SK-N-SH (cell line): ENCODE data around the gene COL26A1. TPM values are rescaled to one million over a fixed set of nuclear protein-coding genes. Genes with fewer than 3 reads are reported as not detected.

ENCODE experiments used
- CTCF ChIA-PET: fragments of 300-600, 350-600 bp; formaldehyde crosslinking; extraction: SDS; loops from one replicate; lab custom pipeline; 2021; lab: Yijun Ruan, JAX
- POLR2A ChIA-PET: fragments of 350-600 bp; sonication (Branson Sonifier 250); formaldehyde crosslinking; extraction: SDS; loops from one replicate; lab custom pipeline; 2020; ENCODE audit warnings: antibody characterized with exemption, inconsistent platforms; lab: Yijun Ruan, JAX
- DNase-seq: peaks from one replicate; pipeline ENCODE4 v3.0.0; 2012
- H2AFZ ChIP-seq: fragments of 200-600 bp; sonication (generic); 2 replicates; pipeline ENCODE4 v1.8.1; 2016; ENCODE audit warnings: antibody characterized with exemption, mild to moderate bottlenecking, low read depth
- H3F3A ChIP-seq: fragments of 200-600 bp; sonication (generic); replicated peaks from 2 replicates; pipeline ENCODE3; 2016; ENCODE audit warnings: antibody characterized with exemption, mild to moderate bottlenecking; ENCODE audit not compliant: insufficient read depth
- H3K27ac ChIP-seq, 2 experiments: fragments of 200-500 bp in 1 of 2; fragments of 200-600 bp in 1 of 2; sonication (Bioruptor generic) in 1 of 2; sonication (generic), shearing (Covaris generic) in 1 of 2; 2 replicates each; pipeline versions ENCODE4 v1.5.1 to v1.6.1; 2014 to 2016; ENCODE audit warnings: low read depth in 2 of 2, inconsistent platforms in 1 of 2, low read length in 1 of 2, mild to moderate bottlenecking in 1 of 2, mixed read lengths in 1 of 2
- H3K27me3 ChIP-seq: fragments of 200-600 bp; sonication (generic), shearing (Covaris generic); 2 replicates; pipeline ENCODE4 v1.6.1; 2016; ENCODE audit warnings: mixed run types; ENCODE audit not compliant: insufficient read depth
- H3K36me3 ChIP-seq, 2 experiments: fragments of 200-500 bp in 1 of 2; fragments of 200-600 bp in 1 of 2; sonication (Bioruptor generic) in 1 of 2; sonication (generic) in 1 of 2; replicated peaks in 1 of 2; 2 replicates each; pipeline versions ENCODE3 to v1.5.1; 2014 to 2016; ENCODE audit warnings: low read length in 1 of 2, mild to moderate bottlenecking in 1 of 2; ENCODE audit not compliant: insufficient read depth in 2 of 2, control insufficient read depth in 1 of 2
- H3K4me1 ChIP-seq, 2 experiments: fragments of 200-500 bp in 1 of 2; fragments of 200-600 bp in 1 of 2; sonication (Bioruptor generic) in 1 of 2; sonication (generic), shearing (Covaris generic) in 1 of 2; 2 replicates each; pipeline versions ENCODE4 v1.5.1 to v1.6.1; 2014 to 2016; ENCODE audit warnings: low read depth in 1 of 2, low read length in 1 of 2, mixed run types in 1 of 2; ENCODE audit not compliant: insufficient read depth in 2 of 2, control insufficient read depth in 1 of 2
- H3K4me2 ChIP-seq: fragments of 200-600 bp; sonication (generic), shearing (Covaris generic); 2 replicates; pipeline ENCODE4 v1.6.1; 2017; ENCODE audit warnings: mixed run types
- H3K4me3 ChIP-seq, 2 experiments: fragments of 200-500 bp in 1 of 2; fragments of 200-600 bp in 1 of 2; sonication (Bioruptor generic) in 1 of 2; sonication (generic), shearing (Covaris generic) in 1 of 2; 2 replicates each; pipeline versions ENCODE4 v1.5.1 to v1.8.1; 2014 to 2016; ENCODE audit warnings: low read depth in 2 of 2, inconsistent platforms in 1 of 2, low read length in 1 of 2, mild to moderate bottlenecking in 1 of 2, mixed read lengths in 1 of 2, moderate library complexity in 1 of 2
- H3K79me2 ChIP-seq: fragments of 200-600 bp; sonication (generic); 2 replicates; pipeline ENCODE4 v1.8.1; 2017; ENCODE audit warnings: mild to moderate bottlenecking; ENCODE audit not compliant: insufficient read depth
- H3K9ac ChIP-seq: fragments of 200-600 bp; sonication (generic); 2 replicates; pipeline ENCODE4 v1.6.1; 2017; ENCODE audit warnings: mixed run types
- H3K9me2 ChIP-seq: fragments of 200-600 bp; sonication (generic); 2 replicates; pipeline ENCODE4 v1.6.1; 2017; ENCODE audit warnings: mixed run types
- H3K9me3 ChIP-seq: fragments of 200-600 bp; sonication (generic); 2 replicates; pipeline ENCODE4 v1.6.1; 2017; ENCODE audit warnings: mixed run types, mild to moderate bottlenecking, moderate library complexity
- H4K20me1 ChIP-seq: fragments of 200-600 bp; sonication (generic); 2 replicates; pipeline ENCODE4 v1.6.1; 2017; ENCODE audit warnings: mild to moderate bottlenecking, mixed run types; ENCODE audit not compliant: insufficient read depth
- CTCF ChIP-seq: fragments of 200-600 bp; sonication (generic); IDR thresholded peaks from 2 replicates; pipeline ENCODE4 v1.6.1; 2017; ENCODE audit warnings: antibody characterized with exemption, mild to moderate bottlenecking, moderate library complexity
- ELF1 ChIP-seq: IDR thresholded peaks from 2 replicates; pipeline ENCODE4 v1.4.0; 2012
- EP300 ChIP-seq, 2 experiments: IDR thresholded peaks; 2 replicates each; pipeline versions ENCODE4 v1.4.0 to v1.6.1; 2012; ENCODE audit warnings: borderline replicate concordance in 1 of 2, low read depth in 1 of 2, low read length in 1 of 2
- EZH2phosphoT487 ChIP-seq: fragments of 200-600 bp; sonication (generic); IDR thresholded peaks from 2 replicates; pipeline ENCODE4 v1.6.1; 2017; ENCODE audit warnings: low read depth, mixed run types, mild to moderate bottlenecking, antibody characterized with exemption, moderate library complexity, borderline replicate concordance
- FOXJ3 ChIP-seq: sonication (generic); formaldehyde crosslinking; IDR thresholded peaks from 2 replicates; pipeline ENCODE4 v1.5.1; 2020; ENCODE audit warnings: mild to moderate bottlenecking, missing genetic modification reagents
- FOXM1 ChIP-seq: IDR thresholded peaks from 2 replicates; pipeline ENCODE4 v1.4.0; 2012; ENCODE audit warnings: low read depth, mild to moderate bottlenecking
- GATA2 ChIP-seq: sonication (generic); formaldehyde crosslinking; IDR thresholded peaks from 2 replicates; pipeline ENCODE4 v1.5.0; 2020; ENCODE audit warnings: mild to moderate bottlenecking, missing genetic modification reagents
- NFIC ChIP-seq: IDR thresholded peaks from 2 replicates; pipeline ENCODE4 v1.4.0; 2012; ENCODE audit warnings: borderline replicate concordance
- NRF1 ChIP-seq: IDR thresholded peaks from 2 replicates; pipeline ENCODE4 v1.6.1; 2012; ENCODE audit warnings: low read depth, mild to moderate bottlenecking, low read length
- POLR2AphosphoS5 ChIP-seq: IDR thresholded peaks from 2 replicates; pipeline ENCODE4 v1.6.1; 2012; ENCODE audit warnings: low read depth, low read length
- RCOR1 ChIP-seq: fragments of 150-350 bp; IDR thresholded peaks from 2 replicates; pipeline ENCODE4 v1.6.1; 2017; ENCODE audit warnings: antibody characterized with exemption, low read length
- REST ChIP-seq: IDR thresholded peaks from 2 replicates; pipeline ENCODE4 v1.6.1; 2012; ENCODE audit warnings: mild to moderate bottlenecking, low read depth, low read length, moderate library complexity
- RFX5 ChIP-seq: IDR thresholded peaks from 2 replicates; pipeline ENCODE4 v1.6.1; 2012; ENCODE audit warnings: mild to moderate bottlenecking, improper control_type of control experiment, low read length
- RXRA ChIP-seq: IDR thresholded peaks from 2 replicates; pipeline ENCODE4 v1.4.0; 2012; ENCODE audit warnings: low read depth, mild to moderate bottlenecking, borderline replicate concordance
- SIN3A ChIP-seq: IDR thresholded peaks from 2 replicates; pipeline ENCODE4 v1.6.1; 2012; ENCODE audit warnings: low read depth, mild to moderate bottlenecking, low read length, moderate library complexity, borderline replicate concordance
- SMC3 ChIP-seq: IDR thresholded peaks from 2 replicates; pipeline ENCODE4 v1.6.1; 2012; ENCODE audit warnings: low read depth, low read length, improper control_type of control experiment
- TAF1 ChIP-seq: IDR thresholded peaks from 2 replicates; pipeline ENCODE4 v1.6.1; 2012; ENCODE audit warnings: low read depth, mild to moderate bottlenecking, low read length, moderate library complexity, borderline replicate concordance
- TCF12 ChIP-seq: IDR thresholded peaks from 2 replicates; pipeline ENCODE4 v1.4.0; 2012
- USF1 ChIP-seq: IDR thresholded peaks from 2 replicates; pipeline ENCODE4 v1.4.0; 2012; ENCODE audit warnings: low read depth, borderline replicate concordance
- USF2 ChIP-seq: fragments of 150-350 bp; IDR thresholded peaks from 2 replicates; pipeline ENCODE4 v1.6.1; 2017; ENCODE audit warnings: antibody characterized with exemption, low read length, low read depth, borderline replicate concordance
- YY1 ChIP-seq: IDR thresholded peaks from 2 replicates; pipeline ENCODE4 v1.4.0; 2012; ENCODE audit warnings: low read depth, mild to moderate bottlenecking
- whole genome bisulfite sequencing: methylation state at CpG from one replicate; pipeline ENCODE4 v1.1.6; 2017; ENCODE audit warnings: low lambda C conversion rate; 5-methylcytosine and 5-hydroxymethylcytosine counted together
- polyA plus RNA-seq, 3 experiments: library from polyadenylated mRNA; depleted of rRNA; stranded (reverse); fragments of >200 nt; gene quantifications; 2 replicates each; pipeline ENCODE4 v1.2.3, GENCODE V29; 2012

COL26A1 gene
- polyA plus RNA-seq, 1 of the 3 experiments (the other 2 are of a cell fraction) = 0.05 TPM

GRCh38 chr7:101393865-101394264 lies 31.2 kb downstream of the COL26A1 start:
- no peaks in the 10 kb centered on the region for H3K9me2 ChIP-seq
- no peak overlapping the region for H3K27ac ChIP-seq
- ChIA-PET CTCF (interaction anchor here (1.2 to 7.7 kb wide), 3 partner anchors 15 to 29 kb away, joined by 3 to 71 read pairs (median 4); no protein-coding TSS in a partner anchor), POLR2A (no interaction called here)
- WGBS = 50% methylated on average over 3 of the region's 3 CpGs
- no peaks in the 10 kb centered on the region for H3K9me3 ChIP-seq
- peaks cover 0 to 6% of the 10 kb centered on the region in 2 experiments; a peak in 1 of 4 replicates for H3K4me1 ChIP-seq
- H3K79me2 ChIP-seq = no peaks in the 10 kb centered on the region
- no peak for DNase-seq
- no peak overlapping the region for H3K9ac ChIP-seq
- no peaks in the 10 kb centered on the region for H3F3A ChIP-seq
- TF ChIP-seq FOXJ3 (no peak), USF2 (no peak), SIN3A (no peak), TCF12 (no peak), CTCF (no peak), TAF1 (no peak), YY1 (no peak), RCOR1 (no peak), GATA2 (CRISPR knock-in tag) (no peak), POLR2AphosphoS5 (no peak), SMC3 (no peak), ELF1 (no peak), RFX5 (no peak), EZH2phosphoT487 (no peak), RXRA (no peak), NRF1 (no peak)
- no peaks in the 10 kb centered on the region for H3K36me3 ChIP-seq
- H3K4me3 ChIP-seq = no peak overlapping the region
- peaks cover 10% of the 10 kb centered on the region for H3K27me3 ChIP-seq
- no peak overlapping the region for H2AFZ ChIP-seq
- no peak overlapping the region for H3K4me2 ChIP-seq
- no peaks in the 10 kb centered on the region for H4K20me1 ChIP-seq

GRCh38 chr7:101395376-101395775 lies 32.7 kb downstream of the COL26A1 start:
- Histone ChIP-seq H2AFZ (no peak overlapping the region), H3K9ac (no peak overlapping the region), H3K4me1 (peaks cover 0 to 6% of the 10 kb centered on the region in 2 experiments; a peak in 1 of 4 replicates), H3F3A (no peaks in the 10 kb centered on the region), H3K9me3 (no peaks in the 10 kb centered on the region), H3K4me3 (no peak overlapping the region), H3K27me3 (peaks cover 17% of the 10 kb centered on the region), H4K20me1 (no peaks in the 10 kb centered on the region), H3K79me2 (no peaks in the 10 kb centered on the region), H3K27ac (no peak overlapping the region), H3K36me3 (no peaks in the 10 kb centered on the region), H3K9me2 (no peaks in the 10 kb centered on the region), H3K4me2 (no peak overlapping the region)
- ChIA-PET CTCF (interaction anchor here (1.4 to 7.7 kb wide), 4 partner anchors 16 to 113 kb away, joined by 4 to 71 read pairs (median 6); partner anchors contain the start of gene COL26A1), POLR2A (no interaction called here)
- WGBS = 78% methylated on average over 7 of the region's 7 CpGs
- DNase-seq = no peak
- TF ChIP-seq POLR2AphosphoS5 (no peak), RCOR1 (no peak), FOXM1 (no peak), USF1 (no peak), EP300 (IDR thresholded peaks at IDR 0.05; ENCODE audit: borderline replicate concordance in 1 of 2, low read depth in 1 of 2, low read length in 1 of 2) (no peak), USF2 (no peak), ELF1 (no peak), YY1 (no peak), NFIC (no peak), REST (no peak)
